Liver (tissue), 9 donors: Measurements from ENCODE around the gene TXK. TPM values are rescaled to one million over a fixed set of nuclear protein-coding genes. Genes with fewer than 3 reads are reported as not detected.

ENCODE experiments used
- DNase-seq: peaks from one replicate; pipeline ENCODE4 v3.0.0-alpha.2; 2017; ENCODE audit warnings: low spot score
- H3K27ac ChIP-seq, 2 donors: one replicate each; pipeline ENCODE4 v1.7.0; 2013; ENCODE audit warnings: inconsistent platforms in 2 of 2, low read length in 2 of 2, control low read depth in 1 of 2, low read depth in 1 of 2, mild to moderate bottlenecking in 1 of 2
- H3K27me3 ChIP-seq, 4 donors: one replicate each; pipeline versions ENCODE4 v1.6.1 to v1.7.0; 2013; ENCODE audit warnings: low read length in 3 of 4, inconsistent platforms in 1 of 4, mild to moderate bottlenecking in 1 of 4, moderate library complexity in 1 of 4; ENCODE audit not compliant: control insufficient read depth in 4 of 4, insufficient read depth in 4 of 4
- H3K36me3 ChIP-seq, 4 donors: one replicate each; pipeline versions ENCODE4 v1.6.1 to v1.7.0; 2013; ENCODE audit warnings: low read length in 3 of 4, mild to moderate bottlenecking in 3 of 4, low read depth in 1 of 4, moderate library complexity in 1 of 4; ENCODE audit not compliant: control insufficient read depth in 4 of 4, insufficient read depth in 3 of 4
- H3K4me1 ChIP-seq, 4 donors: one replicate each; pipeline versions ENCODE4 v1.6.1 to v1.7.0; 2013; ENCODE audit warnings: low read length in 3 of 4, mild to moderate bottlenecking in 3 of 4, moderate library complexity in 1 of 4; ENCODE audit not compliant: control insufficient read depth in 4 of 4, insufficient read depth in 4 of 4
- H3K4me3 ChIP-seq, 3 donors: one replicate each; pipeline versions ENCODE4 v1.6.1 to v1.7.0; 2013; ENCODE audit warnings: low read length in 3 of 3, control low read depth in 1 of 3, low read depth in 1 of 3, mild to moderate bottlenecking in 1 of 3
- H3K9ac ChIP-seq, 2 donors: one replicate each; pipeline ENCODE4 v1.7.0; 2013; ENCODE audit warnings: low read length in 2 of 2, mild to moderate bottlenecking in 2 of 2, moderate library complexity in 2 of 2, control low read depth in 1 of 2, low read depth in 1 of 2
- H3K9me3 ChIP-seq, 4 donors: one replicate each; pipeline versions ENCODE4 v1.6.1 to v1.7.0; 2013; ENCODE audit warnings: low read length in 3 of 4; ENCODE audit not compliant: control insufficient read depth in 4 of 4
- ATF3 ChIP-seq: IDR thresholded peaks from 2 replicates; pipeline ENCODE4 v1.6.1; 2016; ENCODE audit warnings: antibody characterized with exemption
- CTCF ChIP-seq: fragments of 150-350 bp; IDR thresholded peaks from 2 replicates; pipeline ENCODE4 v1.5.1; 2017; ENCODE audit warnings: improper control_type of control experiment, low read depth, low read length; ENCODE audit not compliant: missing input control
- EGR1 ChIP-seq, 2 donors: IDR thresholded peaks; 2 replicates each; pipeline ENCODE4 v1.6.1; 2016 to 2018; ENCODE audit warnings: antibody characterized with exemption in 2 of 2, low read depth in 2 of 2
- FOXA1 ChIP-seq: IDR thresholded peaks from 2 replicates; pipeline ENCODE4 v1.6.1; 2016; ENCODE audit warnings: antibody characterized with exemption
- GABPA ChIP-seq, 2 donors: IDR thresholded peaks in 1 of 2; conservative IDR thresholded peaks in 1 of 2; 2 replicates each; pipeline ENCODE4 v1.6.1; 2016; ENCODE audit warnings: antibody characterized with exemption in 2 of 2, mild to moderate bottlenecking in 1 of 2, moderate library complexity in 1 of 2
- HNF4G ChIP-seq: IDR thresholded peaks from 2 replicates; pipeline ENCODE4 v1.6.1; 2016; ENCODE audit warnings: antibody characterized with exemption
- JUND ChIP-seq, 2 donors: IDR thresholded peaks; 2 replicates each; pipeline ENCODE4 v1.6.1; 2016; ENCODE audit warnings: antibody characterized with exemption in 2 of 2
- MAX ChIP-seq: IDR thresholded peaks from 2 replicates; pipeline ENCODE4 v1.6.1; 2016; ENCODE audit warnings: antibody characterized with exemption
- NR2F2 ChIP-seq: IDR thresholded peaks from 2 replicates; pipeline ENCODE4 v1.6.1; 2016; ENCODE audit warnings: antibody characterized with exemption
- RAD21 ChIP-seq, 2 donors: IDR thresholded peaks; 2 replicates each; pipeline ENCODE4 v1.6.1; 2016; ENCODE audit warnings: antibody characterized with exemption in 2 of 2, mild to moderate bottlenecking in 2 of 2
- REST ChIP-seq: IDR thresholded peaks from 2 replicates; pipeline ENCODE4 v1.6.1; 2016; ENCODE audit warnings: antibody characterized with exemption, mild to moderate bottlenecking
- RXRA ChIP-seq, 2 donors: IDR thresholded peaks; 2 replicates each; pipeline ENCODE4 v1.6.1; 2017 to 2018; ENCODE audit warnings: antibody characterized with exemption in 2 of 2, mild to moderate bottlenecking in 1 of 2
- SP1 ChIP-seq: IDR thresholded peaks from 2 replicates; pipeline ENCODE4 v1.6.1; 2018; ENCODE audit warnings: antibody characterized with exemption, mild to moderate bottlenecking
- TAF1 ChIP-seq: conservative IDR thresholded peaks from 2 replicates; pipeline ENCODE4 v1.6.1; 2016; ENCODE audit warnings: antibody characterized with exemption, mild to moderate bottlenecking
- YY1 ChIP-seq: IDR thresholded peaks from 2 replicates; pipeline ENCODE4 v1.6.1; 2016; ENCODE audit warnings: antibody characterized with exemption, mild to moderate bottlenecking
- ZBTB33 ChIP-seq: IDR thresholded peaks from 2 replicates; pipeline ENCODE4 v1.6.1; 2016; ENCODE audit warnings: antibody characterized with exemption
- WGBS: extraction: QIAGEN DNeasy Blood & Tissue Kit; methylation state at CpG from one replicate; pipeline ENCODE4 v1.1.7; 2013; 5-methylcytosine and 5-hydroxymethylcytosine counted together
- polyA plus RNA-seq, 2 donors: library from polyadenylated mRNA; stranded (reverse) in 1 of 2; unstranded in 1 of 2; fragments of 200-250 nt in 1 of 2; fragments of >200 nt in 1 of 2; fragmentation: Nextera tagmentation in 1 of 2; extraction: Ambion mirVana in 1 of 2; gene quantifications; one replicate each; pipeline versions ENCODE4 v1.2.1 to v1.2.3, GENCODE V29; 2013 to 2015
- total RNA-seq, 2 donors: library from RNA; depleted of rRNA; stranded (reverse); fragments of >200 nt; gene quantifications; one replicate each; pipeline ENCODE4 v1.2.3, GENCODE V29; 2014
- donor health status: healthy.
- donor health status: healthy.
- donor health status: healthy.
- donor health status: healthy.
- donor health status: healthy.

Gene TXK
- total and polyA plus RNA-seq, 4 donors, result 0.43 to 4.9 (median 1.4) TPM

- Histone ChIP-seq H3K4me1 (no peaks in the 10 kb centered on the region), H3K9me3 (no peaks in the 10 kb centered on the region), H3K27me3 (no peaks in the 10 kb centered on the region), H3K4me3 (no peak overlapping the region), H3K9ac (no peak overlapping the region), H3K36me3 (peaks cover 0 to 7% (median 3%) of the 10 kb centered on the region in 4 donors), H3K27ac (no peak overlapping the region)
- TF ChIP-seq TAF1 (no peak), ZBTB33 (no peak), HNF4G (no peak), FOXA1 (no peak), REST (no peak), MAX (no peak), NR2F2 (no peak), YY1 (no peak), RAD21 (IDR thresholded peaks at IDR 0.05) (no peak)
- DNase-seq, result no peak
- 92% methylated on average over 1 of the region's 1 CpG for WGBS
Observed at GRCh38 chr4:48169636-48170035, 35.6 kb upstream of the TXK start.

GRCh38 chr4:48167538-48168263 is 33.7 kb upstream of the TXK start:
- H3K36me3 ChIP-seq, result peaks cover 0 to 7% (median 3%) of the 10 kb centered on the region in 4 donors
- WGBS, result 86% methylated on average over 5 of the region's 5 CpGs
- no peak overlapping the region for H3K27ac ChIP-seq
- TF ChIP-seq NR2F2 (no peak), FOXA1 (no peak), REST (no peak), RAD21 (IDR thresholded peaks at IDR 0.05) (no peak), EGR1 (IDR thresholded peaks at IDR 0.05; ENCODE audit: low read depth in 2 of 2) (no peak), RXRA (IDR thresholded peaks at IDR 0.05) (no peak), YY1 (no peak), ZBTB33 (no peak), TAF1 (no peak), SP1 (no peak), CTCF (no peak), GABPA (IDR thresholded peaks at IDR 0.05 in 1 of 2, conservative IDR thresholded peaks at IDR 0.05 in 1 of 2) (no peak), MAX (no peak), ATF3 (no peak), JUND (IDR thresholded peaks at IDR 0.05) (no peak), HNF4G (no peak)
- no peaks in the 10 kb centered on the region for H3K27me3 ChIP-seq
- no peaks in the 10 kb centered on the region for H3K9me3 ChIP-seq
- peaks cover 0 to 9% (median 4%) of the 10 kb centered on the region in 4 donors for H3K4me1 ChIP-seq
- no peak overlapping the region for H3K4me3 ChIP-seq
- no peak for DNase-seq
- no peak overlapping the region for H3K9ac ChIP-seq
